Measurements from ENCODE around the gene NTHL1.
"Not testable (repeated sequence)": the region's sequence is repeated elsewhere in the genome, so short reads cannot be mapped to it uniquely, and the experiment has no call there.

The NTHL1 gene

GRCh38 chr16:2040041-2040786 lies 7.4 kb downstream of the NTHL1 start:
- DNase-seq, result no peak

- no peak for DNase-seq
Observed at GRCh38 chr16:2039274-2040031, 8.2 kb downstream of the NTHL1 start.

- no peak for DNase-seq
Observed at GRCh38 chr16:2038382-2039231, 9.0 kb downstream of the NTHL1 start.

- DNase-seq, result no peak
Observed at GRCh38 chr16:2037647-2038381, 9.8 kb downstream of the NTHL1 start.

- DNase-seq, result no peak
Observed at GRCh38 chr16:2037115-2037514, 10.5 kb downstream of the NTHL1 start.

GRCh38 chr16:2036200-2036966 lies 11.3 kb downstream of the NTHL1 start:
- no peak for DNase-seq

GRCh38 chr16:2035431-2036199 lies 12.0 kb downstream of the NTHL1 start:
- DNase-seq, result no peak

- no peak for DNase-seq
Observed at GRCh38 chr16:2034696-2035430, 12.8 kb downstream of the NTHL1 start.

GRCh38 chr16:2033909-2034695 lies 13.5 kb downstream of the NTHL1 start:
- not testable (repeated sequence) for DNase-seq

GRCh38 chr16:2033057-2033908 lies 14.4 kb downstream of the NTHL1 start:
- no peak for DNase-seq

GRCh38 chr16:2032285-2033056 lies 15.2 kb downstream of the NTHL1 start:
- no peak for DNase-seq

- DNase-seq, result no peak
Observed at GRCh38 chr16:2031081-2031577, 16.5 kb downstream of the NTHL1 start.

- no peak for DNase-seq
Observed at GRCh38 chr16:2030036-2030435, 17.6 kb downstream of the NTHL1 start.

GRCh38 chr16:2029350-2029749 lies 18.3 kb downstream of the NTHL1 start:
- DNase-seq, result no peak

- DNase-seq, result no peak
Observed at GRCh38 chr16:2028620-2029220, 18.9 kb downstream of the NTHL1 start.

- no peak for DNase-seq
Observed at GRCh38 chr16:2028146-2028545, 19.5 kb downstream of the NTHL1 start.

All from activated CD8-positive, alpha-beta memory T cell treated with anti-CD3 and anti-CD28 coated beads, Interleukin-2, amount 50 U/mL, for 48 hours (primary cell).